Measurements from ENCODE around the gene CELSR1. TPM values are rescaled to one million over a fixed set of nuclear protein-coding genes. Genes with fewer than 3 reads are reported as not detected.
"Not testable (repeated sequence)": the region's sequence is repeated elsewhere in the genome, so short reads cannot be mapped to it uniquely, and the experiment has no call there.

The CELSR1 gene
- total RNA-seq, 1 donor from 2014 or later: 18.6 TPM

- no peak for DNase-seq (ENCODE audit: low read depth in 2 of 2)
Observed at GRCh38 chr22:46535876-46536536, 1.4 kb downstream of the CELSR1 start.

- no peak for DNase-seq (ENCODE audit: low read depth in 2 of 2)
Observed at GRCh38 chr22:46534901-46535630, 2.4 kb downstream of the CELSR1 start.

DNA sequence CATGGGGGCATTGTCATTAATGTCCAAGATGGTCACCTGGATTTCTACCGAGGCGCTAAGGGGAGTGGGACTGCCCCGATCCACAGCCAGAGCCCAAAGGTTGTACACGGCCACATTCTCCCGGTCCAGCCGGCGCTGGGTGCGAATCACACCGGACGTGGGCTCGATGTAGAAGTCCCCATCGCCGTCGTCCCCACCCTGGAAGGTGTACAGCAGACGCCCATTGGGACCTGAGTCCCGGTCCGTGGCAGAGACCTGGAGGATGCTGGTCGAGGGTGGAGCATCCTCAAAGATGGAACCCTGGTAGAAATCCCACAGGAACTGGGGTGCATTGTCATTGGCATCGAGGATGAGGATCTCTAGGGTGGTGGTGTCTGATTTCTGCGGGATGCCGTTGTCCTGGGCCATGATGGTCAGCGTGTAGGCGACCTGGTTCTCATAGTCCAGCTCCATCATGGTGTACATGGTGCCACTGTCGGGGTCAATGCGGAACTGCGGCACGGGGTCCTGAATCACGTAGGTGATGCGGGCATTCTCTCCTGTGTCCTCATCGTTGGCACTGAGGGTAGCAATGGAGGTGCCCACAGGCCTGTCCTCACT, 3.1 kb downstream of the CELSR1 start:
- DNase-seq (ENCODE audit: low read depth in 2 of 2): no peak

GRCh38 chr22:46533070-46533833, 4.2 kb downstream of the CELSR1 start:
- no peak for DNase-seq (ENCODE audit: low read depth in 2 of 2)

- DNase-seq (ENCODE audit: low read depth in 2 of 2): no peak
Observed at GRCh38 chr22:46532416-46532815, 5.0 kb downstream of the CELSR1 start.

- no peak for DNase-seq (ENCODE audit: low read depth in 2 of 2)
Observed at GRCh38 chr22:46531581-46532175, 5.7 kb downstream of the CELSR1 start.

DNA sequence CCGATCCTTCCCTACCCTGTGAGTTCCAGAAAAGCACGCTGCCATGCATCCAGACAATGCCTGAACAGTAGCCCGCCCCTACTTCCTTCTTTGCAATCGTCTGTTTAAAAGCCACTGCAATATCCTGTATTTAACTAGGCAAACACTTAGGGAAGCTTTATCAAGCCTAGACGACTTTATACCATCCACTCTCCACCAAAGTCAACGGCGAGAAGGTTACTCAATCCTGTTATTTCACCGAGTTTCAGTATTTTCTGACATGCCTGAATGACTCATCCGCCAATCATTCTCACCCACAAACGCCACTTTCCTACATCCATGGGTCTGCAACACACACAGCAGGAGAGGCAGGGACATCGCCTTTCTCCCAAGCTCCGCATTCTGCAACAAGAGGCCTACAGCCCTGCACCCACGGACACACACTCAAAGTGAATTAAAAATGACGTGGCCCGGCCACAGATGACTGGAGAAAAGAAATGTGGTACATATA, 9.3 kb downstream of the CELSR1 start:
- DNase-seq (ENCODE audit: low read depth in 2 of 2): peak in 1 of 2 donors; percentile 75

DNA sequence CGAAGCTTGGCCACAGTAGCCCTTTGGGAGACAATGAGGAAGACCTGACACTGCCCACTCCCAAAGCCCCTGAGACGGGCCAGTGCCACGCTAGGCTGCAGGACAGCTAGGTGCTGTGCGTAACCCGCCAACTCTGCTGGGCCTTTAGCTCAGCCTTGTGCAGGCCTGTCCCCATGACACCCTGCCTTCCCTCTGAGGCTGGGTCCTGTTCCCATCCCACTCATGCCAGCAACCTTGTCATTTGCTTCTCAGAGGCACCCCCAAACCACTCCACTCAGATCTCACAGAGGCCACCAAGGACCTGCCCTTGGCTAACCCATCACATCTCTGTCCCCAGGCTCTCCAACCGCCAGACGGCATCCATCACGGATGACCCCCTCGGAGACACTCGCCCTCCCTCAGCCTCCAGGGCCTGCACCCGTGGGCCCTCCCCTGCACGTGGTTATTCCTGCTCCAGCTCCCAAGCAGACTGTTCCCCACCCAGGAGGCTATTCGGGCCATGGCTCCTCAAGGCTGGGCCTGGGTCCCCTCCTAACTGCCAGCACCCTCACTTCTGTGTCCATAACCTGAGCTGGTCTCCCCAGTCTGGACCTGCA, 11.1 kb downstream of the CELSR1 start:
- no peak for DNase-seq (ENCODE audit: low read depth in 2 of 2)

DNA sequence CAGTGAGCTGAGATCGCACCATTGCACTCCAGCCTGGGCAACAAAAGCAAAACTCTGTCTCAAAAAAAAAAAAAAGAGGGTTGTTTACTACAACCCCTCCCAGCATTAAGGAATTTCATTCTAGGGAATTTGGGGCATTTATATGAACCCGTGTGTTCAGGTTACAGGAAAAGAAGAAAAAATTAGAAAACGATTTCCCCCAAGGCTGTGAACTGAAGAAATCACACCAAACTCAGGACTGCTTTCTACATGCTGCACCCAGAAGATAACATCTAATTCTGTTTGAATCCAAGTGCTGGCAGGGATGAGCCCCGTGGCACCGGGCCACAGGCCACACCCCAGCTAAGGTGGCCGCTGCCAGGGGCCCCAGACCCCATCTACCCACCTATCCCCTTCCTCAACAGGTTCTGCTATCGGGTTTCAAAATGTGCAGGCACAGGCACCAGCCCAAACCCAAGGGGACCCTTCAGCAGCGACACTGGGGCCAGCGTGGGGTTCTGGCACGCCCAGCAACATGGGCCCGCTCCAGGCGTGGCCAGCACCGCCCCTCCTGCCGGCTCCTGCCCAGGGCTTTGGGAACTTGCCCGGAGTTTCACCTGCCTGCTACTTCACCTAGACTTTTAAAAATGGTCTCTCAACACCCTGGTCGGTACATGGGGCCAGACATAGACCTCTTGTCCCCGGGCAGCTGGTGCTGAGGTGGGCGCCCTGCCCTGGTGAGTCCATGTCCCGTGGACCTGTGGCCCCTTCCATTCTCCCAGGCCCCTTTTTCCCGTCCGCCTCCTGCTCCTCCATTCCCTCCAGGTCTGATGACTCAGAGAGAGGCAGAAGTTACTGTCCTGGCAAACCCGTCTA, 11.8 kb downstream of the CELSR1 start:
- DNase-seq (ENCODE audit: low read depth in 2 of 2): no peak

DNA sequence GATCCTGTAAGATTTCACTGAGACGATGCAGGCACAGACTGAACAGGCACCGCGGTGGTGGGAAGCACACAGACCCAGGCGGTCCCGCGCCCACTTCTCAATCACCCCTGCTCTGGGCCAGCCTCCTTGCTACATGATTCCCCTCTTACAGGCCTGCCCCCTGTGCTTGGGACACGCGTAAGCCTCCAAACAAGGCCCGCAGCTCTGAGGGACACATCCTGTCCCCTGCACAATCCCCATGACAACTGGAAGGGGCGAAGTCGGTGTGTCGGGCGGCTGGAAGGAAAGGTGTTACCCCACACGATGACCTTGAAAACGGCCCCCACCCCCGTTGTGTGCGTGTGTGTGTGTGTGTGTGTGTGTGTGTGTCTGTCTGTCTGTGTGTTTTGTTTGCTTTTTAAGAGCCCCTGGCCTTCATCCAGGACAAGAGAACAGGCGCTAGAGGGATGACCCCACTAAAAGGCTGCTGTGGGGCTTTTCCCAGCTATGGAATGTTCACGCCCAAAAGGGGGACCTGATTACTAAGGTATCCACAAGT, 13.1 kb downstream of the CELSR1 start:
- no peak for DNase-seq (ENCODE audit: low read depth in 2 of 2)

GRCh38 chr22:46522797-46523196, 14.6 kb downstream of the CELSR1 start:
- no peak for DNase-seq (ENCODE audit: low read depth in 2 of 2)

DNA sequence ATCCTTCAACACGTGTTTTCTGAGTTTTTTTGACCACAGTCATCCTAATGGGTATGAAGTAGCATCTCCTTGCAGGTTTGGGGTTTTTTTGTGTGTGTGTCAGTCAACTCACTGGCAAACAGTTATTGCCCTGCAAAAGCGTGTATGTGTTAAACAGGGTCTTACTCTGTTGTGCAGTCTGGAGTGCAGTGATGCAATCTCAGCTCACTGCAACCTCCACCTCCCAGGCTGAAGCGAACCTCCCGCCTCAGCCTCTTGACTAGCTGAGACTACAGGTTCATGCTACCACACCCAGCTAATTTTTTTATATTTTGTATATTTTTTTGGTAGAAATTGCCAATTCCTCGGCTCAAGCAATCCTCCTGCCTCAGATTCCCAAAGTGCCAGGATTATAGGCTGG, 15.4 kb downstream of the CELSR1 start:
- no peak for DNase-seq (ENCODE audit: low read depth in 2 of 2)

- no peak for DNase-seq (ENCODE audit: low read depth in 2 of 2)
Observed at GRCh38 chr22:46520880-46521279, 16.5 kb downstream of the CELSR1 start.

GRCh38 chr22:46519377-46519776, 18.0 kb downstream of the CELSR1 start:
- DNase-seq (ENCODE audit: low read depth in 2 of 2): no peak

- peak in 1 of 2 donors; percentile 19 for DNase-seq (ENCODE audit: low read depth in 2 of 2)
Observed at GRCh38 chr22:46518542-46519325, 18.7 kb downstream of the CELSR1 start.

GRCh38 chr22:46518038-46518437, 19.4 kb downstream of the CELSR1 start:
- DNase-seq (ENCODE audit: low read depth in 2 of 2): no peak

DNA sequence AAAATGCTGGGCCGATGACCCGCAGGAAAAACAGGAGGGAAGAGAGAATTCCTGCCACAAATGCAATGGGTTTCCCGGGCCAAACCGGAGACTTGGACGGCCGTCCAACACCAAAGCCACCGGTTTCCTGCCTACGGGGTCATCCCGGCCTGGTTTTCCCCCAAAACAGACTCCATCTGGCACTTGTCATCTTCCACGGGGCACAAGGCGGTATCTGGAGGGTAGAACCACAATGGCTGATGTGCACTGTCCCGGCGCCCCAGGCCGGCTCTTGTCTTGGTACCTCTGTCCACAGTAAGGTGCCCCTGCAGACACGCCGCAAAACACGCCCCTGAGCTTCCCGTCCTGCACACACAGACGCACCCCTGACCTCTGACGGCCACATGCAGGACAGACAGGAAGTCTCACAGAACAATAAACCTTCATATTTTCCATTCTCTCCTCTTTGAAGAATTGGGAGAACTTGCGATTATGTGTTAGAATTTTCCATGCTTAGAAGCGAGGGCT, 20.1 kb downstream of the CELSR1 start:
- DNase-seq (ENCODE audit: low read depth in 2 of 2): peak; percentile 91 to 93

DNA sequence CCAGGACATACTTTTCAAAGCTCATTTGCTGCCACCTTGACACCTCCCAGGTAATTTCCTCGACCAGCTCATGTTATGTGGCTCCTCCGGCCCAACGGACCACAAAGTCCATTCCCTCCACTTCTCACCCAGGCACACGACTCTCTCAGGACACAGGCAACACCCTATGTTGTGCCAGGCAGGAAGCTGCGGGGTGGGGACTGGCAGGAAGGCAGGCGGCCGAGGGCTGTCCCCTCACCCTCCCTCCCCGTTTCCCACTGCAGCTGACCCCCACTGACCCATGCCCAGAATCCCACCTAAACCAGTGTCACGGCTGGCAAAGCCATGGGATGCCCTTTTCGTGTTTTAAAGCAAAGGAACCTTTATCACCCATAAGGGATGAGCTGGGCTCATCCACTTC, 20.8 kb downstream of the CELSR1 start:
- peak in 1 of 2 donors; percentile 33 for DNase-seq (ENCODE audit: low read depth in 2 of 2)

- DNase-seq (ENCODE audit: low read depth in 2 of 2): not testable (repeated sequence)
Observed at GRCh38 chr22:46516112-46516487, 21.3 kb downstream of the CELSR1 start.

All from dermis microvascular lymphatic vessel endothelial cell (primary cell).